Left kidney (tissue), 2 donors: ENCODE measurements around the gene TXNIP. TPM values are rescaled to one million over a fixed set of nuclear protein-coding genes. Genes with fewer than 3 reads are reported as not detected.

Experiments
- DNase-seq: peaks from one replicate; pipeline ENCODE4 v3.0.0-alpha.2; 2013
- polyA plus RNA-seq: library from polyadenylated mRNA; unstranded; fragments of 120-200 nt; gene quantifications from one replicate; pipeline ENCODE4 v1.2.1, GENCODE V29; 2013; ENCODE audit not compliant: insufficient read length

Gene TXNIP
- polyA plus RNA-seq, 1 donor = 360 TPM

DNA sequence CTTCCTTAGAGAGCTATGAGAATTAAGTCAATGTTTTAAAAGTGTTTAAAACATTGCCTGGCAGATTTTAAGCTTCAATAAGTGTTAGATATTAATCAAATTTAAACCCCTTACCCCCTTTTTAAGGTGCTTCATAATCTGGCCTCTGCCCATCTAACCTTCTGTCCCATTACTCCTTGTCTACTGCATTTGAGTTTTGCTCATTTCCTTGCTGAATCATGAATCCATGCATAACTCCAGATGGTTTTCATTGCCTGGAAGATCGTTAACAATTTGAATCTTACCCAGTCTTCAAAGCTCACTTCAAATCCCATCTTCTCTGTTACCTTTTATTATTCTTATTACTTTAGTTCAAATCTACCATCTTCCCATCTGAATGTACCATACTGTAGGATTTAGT is 20.5 kb upstream of the TXNIP start:
- no peak for DNase-seq

DNA sequence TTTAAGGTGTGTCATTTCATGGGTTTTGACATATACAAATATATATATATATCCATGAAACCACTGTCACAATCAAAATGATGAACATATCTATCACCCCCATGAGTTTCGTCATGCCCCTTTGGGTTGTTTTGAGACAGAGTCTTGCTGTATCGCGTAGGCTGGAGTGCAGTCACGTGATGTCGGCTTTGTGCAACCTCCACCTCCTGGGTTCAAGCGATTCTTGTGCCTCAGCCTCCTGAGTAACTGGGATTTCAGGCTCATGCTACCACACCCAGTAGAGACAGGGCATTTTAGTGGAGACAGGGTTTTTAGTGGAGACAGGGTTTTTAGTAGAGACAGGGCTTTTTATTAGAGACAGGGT is 17.2 kb upstream of the TXNIP start:
- DNase-seq = no peak

DNA sequence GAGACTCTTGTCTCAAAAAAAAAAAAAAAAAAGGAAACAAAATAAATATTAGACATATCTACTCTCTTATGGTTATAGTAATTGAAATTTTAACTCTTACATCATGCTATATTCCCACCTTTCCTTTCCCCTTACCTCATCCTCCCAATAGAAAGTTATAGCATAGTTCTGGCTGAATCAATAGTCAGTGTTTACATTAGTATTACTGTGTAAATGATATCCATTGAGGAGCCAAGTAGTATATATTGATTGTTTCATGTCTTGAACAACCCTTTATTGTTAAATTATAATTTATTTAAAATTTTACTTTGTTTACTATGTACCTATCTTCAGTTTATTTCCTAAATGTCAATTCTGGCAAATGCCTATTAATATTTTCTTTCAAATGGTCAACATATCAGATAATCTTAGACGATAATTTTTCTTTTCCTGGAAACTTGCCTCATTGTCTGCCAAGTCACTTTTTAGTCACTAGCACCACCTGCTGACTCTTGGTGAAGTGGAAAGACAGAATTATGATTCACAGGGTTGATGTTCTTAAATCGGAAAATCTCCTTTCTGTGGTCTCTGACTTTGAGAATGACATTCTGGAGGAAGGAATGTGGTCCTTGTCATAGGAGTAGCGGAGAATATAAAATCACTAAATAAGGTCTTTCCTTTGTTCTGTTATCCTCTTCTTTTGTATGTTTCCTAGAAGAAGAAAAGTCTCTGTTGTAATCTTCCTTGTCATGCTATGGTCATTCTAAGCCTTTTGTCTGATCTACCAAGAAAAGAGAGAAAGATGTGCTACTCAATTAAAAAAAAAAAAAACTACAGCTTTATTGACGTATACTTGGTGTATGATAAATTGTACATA is 16.6 kb upstream of the TXNIP start:
- DNase-seq = no peak

DNA sequence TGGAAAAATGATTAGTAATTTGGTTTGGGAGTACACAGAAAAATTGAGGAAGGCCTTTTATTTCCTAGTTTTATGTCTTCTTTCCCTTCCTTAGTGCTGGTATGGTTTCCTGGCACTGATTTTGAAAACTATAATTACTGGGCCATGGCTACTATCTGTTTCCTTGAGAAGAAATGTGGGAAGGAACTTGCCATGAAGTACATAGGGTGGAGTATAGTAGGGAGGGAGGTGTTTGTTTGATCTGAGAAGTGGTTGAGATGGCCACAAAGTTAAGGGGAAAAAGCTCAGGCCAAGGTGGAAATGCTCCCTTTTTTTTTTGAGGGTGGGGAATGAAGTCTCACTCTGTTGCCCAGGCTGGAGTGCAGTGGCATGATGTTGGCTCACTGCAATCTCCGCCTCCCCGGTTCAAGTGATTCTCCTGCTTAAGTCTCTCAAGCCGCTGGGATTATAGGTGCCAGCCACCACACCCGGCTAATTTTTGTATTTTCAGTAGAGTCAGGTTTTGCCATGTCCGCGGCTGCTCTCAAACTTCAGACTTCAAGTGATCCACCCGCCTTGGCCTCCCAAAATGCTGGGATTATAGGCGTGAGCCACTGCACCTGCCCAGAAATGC is 13.9 kb upstream of the TXNIP start:
- DNase-seq = no peak

DNA sequence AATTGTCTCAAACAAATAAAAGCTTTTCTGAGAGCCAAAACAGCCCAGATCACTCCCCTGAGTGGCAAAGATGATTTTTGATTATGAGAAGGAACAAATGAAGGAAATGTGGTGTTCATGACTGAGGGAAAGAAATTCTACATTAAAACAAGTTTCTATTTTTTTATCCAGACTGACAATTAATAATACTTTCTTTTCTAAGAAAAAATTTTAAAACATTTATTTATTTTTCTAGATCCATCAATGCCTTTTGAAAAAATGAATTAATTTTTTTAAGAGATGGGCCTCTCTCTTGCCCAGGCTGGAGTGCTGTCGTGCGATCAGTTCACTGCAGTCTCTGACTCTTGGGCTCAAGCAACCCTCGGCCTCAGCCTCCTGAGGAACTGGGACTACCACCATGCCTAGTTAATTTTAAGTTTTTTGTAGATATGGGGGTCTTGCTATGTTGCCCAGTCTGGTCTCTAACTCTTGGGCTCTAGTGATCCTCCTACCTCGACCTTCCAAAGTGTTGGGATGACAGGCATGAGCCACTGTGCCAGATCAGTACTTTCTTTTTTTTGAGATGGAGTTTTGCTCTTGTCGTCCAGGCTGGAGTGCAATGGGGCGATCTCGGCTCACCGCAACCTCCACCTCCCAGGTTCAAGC is 11.2 kb upstream of the TXNIP start:
- DNase-seq = no peak

DNA sequence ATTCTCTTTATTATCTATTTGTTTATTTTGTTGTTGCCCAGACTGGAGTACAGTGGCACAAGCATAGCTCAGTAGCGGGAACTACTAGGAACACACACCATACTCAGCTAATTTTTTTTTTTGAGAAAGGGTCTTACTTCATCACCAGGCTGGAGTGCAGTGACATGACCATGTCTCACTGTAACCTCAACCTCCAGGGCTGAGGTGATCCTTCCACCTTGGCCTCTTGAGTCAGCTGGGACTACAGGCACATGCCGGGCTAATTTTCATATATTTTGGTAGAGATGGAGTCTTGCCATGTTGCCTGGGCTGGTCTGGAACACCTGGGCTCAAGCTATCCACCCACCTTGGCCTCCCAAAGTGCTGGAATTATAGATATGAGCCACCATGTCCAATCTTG is 5.3 kb upstream of the TXNIP start:
- DNase-seq = no peak

DNA sequence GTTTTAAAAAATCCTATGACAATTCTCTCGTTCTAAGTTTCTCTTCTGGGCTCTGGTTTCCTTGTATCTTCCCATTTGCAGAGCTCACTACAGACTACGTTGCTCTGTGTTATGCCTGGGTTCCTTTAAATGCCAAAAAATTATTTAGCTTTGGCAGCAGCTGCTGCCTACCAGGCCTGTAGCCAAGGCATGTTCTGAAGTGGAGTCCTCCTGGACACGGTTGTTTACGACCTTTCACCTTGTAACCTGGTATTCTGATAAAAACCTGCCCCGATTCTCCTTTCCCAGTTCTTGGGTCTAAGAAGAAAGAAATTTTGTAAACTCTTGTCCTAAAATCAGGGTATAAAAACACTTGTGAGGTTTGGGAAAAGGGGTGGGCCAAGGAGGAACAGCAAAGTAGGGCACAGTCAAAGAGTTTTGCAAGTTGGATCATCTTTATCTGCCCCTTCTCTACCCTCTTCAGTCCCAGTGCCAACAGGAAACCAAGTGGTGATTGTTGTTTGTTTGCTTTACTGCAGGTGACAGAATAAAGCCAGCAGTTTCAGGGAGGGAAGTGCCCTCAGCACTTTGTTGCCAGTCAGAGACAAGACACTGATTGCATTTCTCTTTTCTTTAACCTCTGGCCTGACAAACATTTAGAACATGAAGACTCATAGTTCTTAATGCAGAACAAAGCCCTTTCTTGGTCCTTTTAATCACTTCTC is 3.1 kb upstream of the TXNIP start:
- DNase-seq = no peak

DNA sequence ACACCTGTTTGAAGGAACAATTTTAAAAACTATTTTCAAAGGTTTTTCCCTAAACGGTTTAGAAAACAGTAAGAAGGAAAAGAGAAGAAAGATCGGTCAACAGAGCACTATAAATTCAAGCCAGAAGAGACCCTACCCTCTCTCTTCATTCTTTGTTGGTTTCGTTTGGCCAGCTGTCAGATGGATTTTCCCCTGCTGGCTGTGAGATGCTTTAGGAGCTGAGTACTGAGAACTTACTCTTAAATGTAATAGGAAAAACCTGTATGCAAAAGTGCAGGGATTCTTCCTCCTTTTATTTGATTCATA is 1.3 kb upstream of the TXNIP start:
- peak; percentile 54 for DNase-seq

DNA sequence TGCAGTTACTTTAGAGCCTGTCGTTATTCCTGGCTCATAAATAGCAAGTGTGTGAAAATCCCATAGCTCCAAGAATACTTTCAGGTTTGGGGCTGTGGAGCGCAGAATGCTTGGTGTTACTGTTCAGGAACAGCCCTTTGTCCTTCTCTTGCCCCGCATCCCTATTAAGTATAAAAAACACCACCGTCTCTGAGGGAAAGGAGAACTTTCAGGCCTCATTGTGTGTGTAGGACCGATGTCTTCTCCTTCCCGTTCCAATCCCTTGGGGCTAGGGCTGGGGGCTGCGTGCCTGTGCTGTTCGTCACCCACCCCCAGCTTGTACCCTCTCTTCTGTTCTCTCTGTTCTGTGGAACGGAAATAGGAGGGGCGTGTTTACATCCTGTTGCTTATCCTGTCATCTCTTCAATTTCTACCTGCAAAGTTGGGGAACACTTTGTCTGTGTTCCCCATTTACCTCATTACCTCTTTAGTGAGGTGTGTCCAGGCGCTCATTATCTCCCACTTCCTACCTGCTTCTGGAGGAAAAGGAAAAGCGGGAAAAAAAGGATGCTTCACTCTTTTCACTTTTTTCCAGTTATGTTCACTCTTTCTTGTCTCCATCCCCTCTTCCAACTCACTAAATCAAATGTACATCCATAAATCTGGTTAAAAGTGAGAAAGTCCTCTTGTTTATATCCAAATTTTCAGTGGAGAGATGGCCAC is 788 bp upstream of the TXNIP start:
- peak; percentile 37 for DNase-seq

DNA sequence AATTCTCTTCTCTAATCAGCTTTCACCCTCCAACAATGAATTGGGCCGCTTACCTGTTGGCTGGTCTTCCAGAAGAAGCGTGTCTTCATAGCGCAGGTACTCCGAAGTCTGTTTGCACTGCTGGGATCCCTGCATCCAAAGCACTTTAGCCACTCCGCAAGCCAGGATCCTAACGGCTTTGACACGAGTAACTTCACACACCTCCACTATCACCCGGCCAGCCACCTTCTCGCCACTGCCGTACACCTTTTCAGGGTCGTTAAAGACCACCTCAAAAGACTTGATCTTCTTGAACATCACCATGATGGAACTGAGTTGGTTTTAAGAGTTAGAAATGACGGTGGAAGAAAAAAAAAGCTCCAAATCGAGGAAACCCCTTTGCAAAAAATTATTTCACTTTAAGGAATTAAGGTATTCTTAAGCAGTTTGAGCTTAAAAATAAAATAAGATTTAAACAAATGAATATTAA is 381 bp downstream of the TXNIP start:
- DNase-seq = no peak

DNA sequence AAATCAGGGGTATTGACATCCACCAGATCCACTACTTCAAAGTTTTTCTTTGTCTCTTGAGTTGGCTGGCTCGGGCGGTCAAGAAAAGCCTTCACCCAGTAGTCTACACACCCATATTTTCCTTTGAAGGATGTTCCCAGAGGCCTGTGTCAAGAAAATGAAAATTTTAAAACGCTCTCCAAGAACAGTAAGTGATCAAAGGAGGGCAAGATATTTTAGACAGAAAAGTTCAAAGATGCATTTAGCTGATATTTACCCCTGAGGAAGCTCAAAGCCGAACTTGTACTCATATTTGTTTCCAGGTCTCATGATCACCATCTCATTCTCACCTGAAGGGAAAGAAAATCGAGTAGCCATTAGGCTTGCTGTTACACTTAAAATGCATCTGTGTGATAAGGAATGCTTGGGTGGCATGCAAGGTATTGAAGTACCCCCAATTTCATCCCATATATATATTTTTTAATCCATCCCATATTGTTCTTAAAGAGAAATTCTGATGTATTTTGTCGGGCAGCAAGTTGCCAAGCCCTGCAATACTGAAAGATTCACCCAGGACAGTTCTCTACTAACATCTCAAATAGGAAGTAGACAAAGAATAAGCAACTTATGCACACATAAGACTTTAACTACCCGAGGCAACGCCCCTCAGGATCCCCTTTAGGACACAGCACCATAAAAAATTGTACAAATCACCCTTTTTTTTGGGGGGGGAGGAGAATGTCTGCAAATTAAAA is 1.1 kb downstream of the TXNIP start:
- DNase-seq = no peak

DNA sequence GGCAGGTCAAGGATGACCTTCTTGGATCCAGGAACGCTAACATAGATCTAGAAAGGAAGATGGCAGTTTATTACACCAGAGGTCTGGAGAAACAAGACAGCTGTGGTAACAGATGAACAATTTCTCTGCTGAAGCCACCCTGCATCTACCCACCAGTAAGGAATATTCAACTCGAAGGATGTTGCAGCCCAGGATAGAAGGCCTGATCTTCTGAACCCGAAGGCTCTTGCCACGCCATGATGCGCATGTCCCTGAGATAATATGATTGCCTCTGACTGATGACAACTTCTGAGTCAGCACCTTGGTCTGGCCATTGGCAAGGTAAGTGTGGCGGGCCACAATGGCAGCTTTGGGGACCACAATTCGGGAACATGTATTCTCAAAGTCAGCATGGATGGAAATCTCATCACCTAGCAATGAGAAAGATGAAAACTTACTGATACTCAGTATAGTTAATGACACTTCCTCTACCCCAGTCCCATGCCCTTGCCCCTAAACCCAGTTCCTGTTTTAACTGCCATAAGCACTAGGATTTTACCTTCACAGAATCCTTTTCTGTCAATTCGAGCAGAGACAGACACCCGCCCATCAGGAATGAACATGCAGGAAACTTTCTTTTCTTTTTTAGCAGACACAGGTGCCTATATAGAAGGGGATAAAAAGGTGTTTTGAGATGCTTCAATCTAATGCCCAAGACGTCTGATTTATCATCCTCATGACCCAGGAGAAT is 1.8 kb downstream of the TXNIP start:
- no peak for DNase-seq

DNA sequence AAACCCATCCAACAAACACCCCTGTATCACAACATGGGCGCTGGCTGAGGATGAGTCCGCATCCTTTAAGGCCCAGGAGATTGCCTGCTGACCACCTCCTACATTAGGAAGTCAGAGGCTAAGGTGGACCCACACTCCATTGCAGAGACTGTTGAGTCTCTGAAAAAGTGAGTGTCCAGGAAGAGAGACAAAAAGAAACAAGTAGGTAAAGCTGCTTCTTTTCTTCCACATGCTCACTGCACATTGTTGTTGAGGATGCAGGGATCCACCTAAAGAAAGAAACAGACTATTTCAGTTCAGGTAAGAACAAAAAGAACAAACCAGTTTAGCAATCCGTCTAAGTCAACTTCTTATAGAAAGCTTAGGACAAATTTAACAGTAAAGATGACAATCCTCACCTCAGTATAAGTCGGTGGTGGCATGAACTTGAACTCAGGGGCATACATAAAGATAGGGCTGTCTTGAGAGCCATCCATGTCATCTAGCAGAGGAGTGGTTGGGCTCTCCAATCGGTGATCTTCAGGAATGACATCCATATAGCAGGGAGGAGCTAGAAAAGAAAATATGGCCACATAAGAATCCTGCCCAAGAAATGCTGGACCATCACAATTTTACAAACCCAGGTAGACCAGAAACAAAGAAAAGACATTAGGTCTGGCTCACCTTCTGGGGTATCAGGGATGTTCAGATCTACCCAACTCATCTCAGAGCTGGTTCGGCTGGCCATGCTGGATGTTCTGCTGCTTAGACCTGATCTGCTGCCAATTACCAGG is 2.6 kb downstream of the TXNIP start:
- no peak for DNase-seq

DNA sequence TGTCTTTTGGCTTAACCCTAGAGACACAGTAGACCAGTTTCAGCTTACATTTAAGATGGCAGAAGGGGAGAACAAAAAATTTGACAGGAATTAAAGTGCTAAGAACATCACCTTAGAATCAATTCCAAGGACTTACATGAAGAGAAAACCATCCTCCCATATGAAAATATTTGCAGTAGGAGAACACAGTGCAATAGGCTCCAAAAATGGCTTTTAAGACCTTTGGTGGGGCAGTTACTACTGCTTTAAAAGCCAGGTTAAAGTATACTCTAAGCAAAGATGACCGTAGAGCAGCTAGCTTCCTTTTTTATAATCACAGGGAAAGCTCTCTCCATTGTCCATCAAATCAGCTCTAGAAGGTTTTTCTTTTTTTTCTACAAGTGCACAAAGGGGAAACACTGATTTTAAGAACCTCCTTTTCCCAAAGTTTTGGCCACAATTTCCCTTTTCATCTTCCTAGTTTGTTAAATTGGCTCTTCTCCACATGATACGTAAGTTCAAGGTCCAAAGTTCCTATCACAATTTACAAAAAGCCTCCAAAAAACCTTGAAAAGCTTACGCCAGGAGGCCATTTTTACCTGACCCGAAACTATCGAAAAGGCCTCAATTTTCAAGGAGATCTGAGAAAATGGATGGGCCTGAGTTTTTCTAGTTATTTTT is 3.3 kb downstream of the TXNIP start:
- DNase-seq = no peak

DNA sequence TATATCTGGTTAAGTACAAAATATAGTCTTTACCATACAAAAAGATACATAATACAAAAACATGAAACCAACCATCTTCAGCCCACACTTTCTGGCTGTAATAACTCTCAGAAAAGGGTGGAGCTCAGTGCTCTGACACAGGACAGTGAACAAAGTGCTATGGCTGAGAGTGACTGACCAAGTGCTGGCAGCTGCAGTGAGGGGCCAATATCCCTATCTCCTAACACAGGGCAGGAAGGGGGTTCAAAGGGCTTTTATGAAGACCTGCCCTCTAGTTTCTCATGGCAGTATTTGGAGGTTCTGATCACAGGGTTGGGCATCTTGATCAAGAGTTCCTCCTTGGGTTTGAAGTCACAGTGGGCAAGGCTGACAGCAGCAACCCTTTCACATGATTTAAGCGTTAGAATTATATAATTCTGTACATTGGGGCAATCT is 3.9 kb downstream of the TXNIP start:
- DNase-seq = no peak

DNA sequence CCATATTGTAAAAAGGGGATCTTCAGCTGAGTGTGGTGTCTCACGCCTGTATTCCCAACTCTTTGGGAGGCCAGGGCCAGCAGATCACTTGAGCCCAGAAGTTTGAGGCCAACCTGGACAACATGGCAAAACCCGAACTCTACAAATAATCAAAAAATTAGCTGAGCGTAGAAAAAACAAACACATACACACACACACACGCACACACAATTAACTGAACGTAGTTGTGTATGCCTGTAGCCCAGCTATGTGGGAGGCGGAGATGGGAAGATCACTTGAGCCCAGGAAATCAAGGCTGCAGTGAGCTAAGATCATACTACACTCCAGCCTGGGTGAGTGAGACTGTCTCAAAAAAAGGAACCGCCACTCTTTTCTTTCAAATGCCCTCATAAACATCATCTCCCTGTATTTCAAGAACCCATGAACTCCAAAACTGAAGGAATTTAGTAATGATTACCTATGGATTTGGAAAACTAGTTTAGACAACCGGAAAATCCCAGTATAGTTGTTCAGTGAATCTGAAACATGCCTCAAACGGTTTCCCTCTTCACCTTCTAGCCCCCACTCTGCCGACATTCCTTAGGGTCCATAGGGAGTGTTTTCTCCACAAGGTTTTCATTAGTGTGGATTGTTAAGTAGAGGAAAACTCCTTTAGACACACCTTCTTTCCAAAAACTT is 4.5 kb downstream of the TXNIP start:
- DNase-seq = no peak

DNA sequence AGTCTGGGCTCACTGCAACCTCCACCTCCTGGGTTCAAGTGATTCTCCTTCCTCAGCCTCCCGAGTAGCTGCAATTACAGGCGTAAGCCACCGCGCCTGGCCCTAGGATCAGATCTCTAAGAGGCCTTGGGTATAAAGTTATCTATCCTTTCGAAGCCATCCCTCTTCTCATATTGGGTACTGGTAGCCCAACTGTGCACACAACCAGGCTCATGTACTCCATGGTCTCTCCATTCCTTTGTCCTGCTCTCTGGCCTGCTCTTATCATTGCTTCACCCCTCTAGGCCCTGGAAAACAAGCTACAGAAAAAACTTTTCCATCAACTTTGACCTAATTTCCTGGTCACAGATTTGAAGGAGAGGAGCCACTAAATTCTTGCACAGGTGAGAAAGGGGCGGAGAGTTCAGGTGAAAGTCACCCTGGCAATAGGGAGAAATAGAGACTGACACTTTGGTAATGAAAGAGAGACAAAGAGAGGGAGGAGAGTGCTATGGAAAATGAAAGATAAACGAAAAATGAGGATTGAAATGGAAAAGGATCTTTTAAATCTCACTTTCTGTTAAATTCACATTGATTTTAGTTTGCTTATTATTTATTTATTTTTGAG is 6.0 kb downstream of the TXNIP start:
- no peak for DNase-seq

DNA sequence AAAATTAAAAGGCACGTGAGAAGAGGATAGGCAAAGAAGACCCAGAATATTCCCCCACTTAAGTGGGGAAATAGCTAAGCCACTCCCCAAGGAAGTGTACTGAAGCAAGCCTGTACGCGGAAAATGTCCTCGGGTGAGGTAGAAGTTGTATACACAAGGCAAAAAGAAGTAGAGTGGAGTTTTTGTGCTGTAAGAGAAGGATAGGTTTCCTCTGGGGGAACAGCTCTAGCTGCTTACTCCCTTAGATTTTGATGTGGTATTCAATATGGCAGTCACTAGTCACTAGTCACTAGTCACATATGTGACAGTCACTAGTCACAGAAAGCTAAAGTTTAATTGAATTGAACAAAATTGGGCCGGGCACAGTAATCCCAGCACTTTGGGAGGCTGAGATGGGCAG is 7.6 kb downstream of the TXNIP start:
- no peak for DNase-seq
